PC-3 (cell line): ENCODE measurements around the gene SENP7. TPM values are rescaled to one million over a fixed set of nuclear protein-coding genes. Genes with fewer than 3 reads are reported as not detected.
"Not testable (repeated sequence)": the region's sequence is repeated elsewhere in the genome, so short reads cannot be mapped to it uniquely, and the experiment has no call there.

Experiments
- ATAC-seq: fragments of 200-7000 bp; cut with Tn5 transposase; 2 replicates; pipeline ENCODE4 v1.9.1; 2020; ENCODE audit warnings: mild to moderate bottlenecking, moderate library complexity
- BruUV-seq: library from RNA; stranded (reverse); fragments of 400-500 nt; replicated peaks from 2 replicates; lab custom pipeline; 2021; lab: Mats Ljungman, UMichigan
- CTCF ChIA-PET: fragments of 300-600 bp; sonication (Branson Sonifier 250); formaldehyde crosslinking; loops from one replicate; lab custom pipeline; 2022; ENCODE audit warnings: antibody characterized with exemption; lab: Charles Lee
- POLR2A ChIA-PET: fragments of 300-600 bp; sonication (Branson Sonifier 250); formaldehyde crosslinking; loops from one replicate; lab custom pipeline; 2022; ENCODE audit warnings: antibody characterized with exemption; ENCODE audit not compliant: unreplicated experiment; lab: Charles Lee
- DNase-seq: peaks from one replicate; pipeline ENCODE4 v3.0.0-alpha.2; 2015
- H2AFZ ChIP-seq: fragments of 300-600 bp; sonication (generic); 2 replicates; pipeline ENCODE4 v1.6.0; 2016; ENCODE audit warnings: antibody characterized with exemption, low read length
- H3F3A ChIP-seq: fragments of 300-600 bp; sonication (generic); one replicate; pipeline ENCODE4 v1.6.0; 2017; ENCODE audit warnings: antibody characterized with exemption, low read length, control low read depth, mild to moderate bottlenecking; ENCODE audit not compliant: unreplicated experiment
- H3K27ac ChIP-seq: fragments of 300-600 bp; sonication (generic); 2 replicates; pipeline ENCODE4 v1.5.1; 2016; ENCODE audit warnings: mild to moderate bottlenecking, low read length
- H3K27me3 ChIP-seq: fragments of 300-600 bp; sonication (generic); 2 replicates; pipeline ENCODE4 v1.6.1; 2016; ENCODE audit warnings: low read length, mixed read lengths
- H3K36me3 ChIP-seq: fragments of 300-600 bp; sonication (generic); 2 replicates; pipeline ENCODE4 v1.6.1; 2016; ENCODE audit warnings: low read depth, mixed run types, low read length, mixed read lengths
- H3K4me1 ChIP-seq: fragments of 300-600 bp; sonication (generic); 2 replicates; pipeline ENCODE4 v1.5.1; 2016; ENCODE audit warnings: low read length; ENCODE audit not compliant: insufficient read depth
- H3K4me2 ChIP-seq: fragments of 300-600 bp; sonication (generic); 2 replicates; pipeline ENCODE4 v1.6.0; 2016; ENCODE audit warnings: low read length
- H3K4me3 ChIP-seq: fragments of 300-600 bp; sonication (generic); 2 replicates; pipeline ENCODE4 v1.5.1; 2016; ENCODE audit warnings: mild to moderate bottlenecking, low read length, mixed read lengths
- H3K79me2 ChIP-seq: fragments of 300-600 bp; sonication (generic); 2 replicates; pipeline ENCODE4 v1.6.1; 2017; ENCODE audit warnings: low read length, mixed read lengths
- H3K9ac ChIP-seq: fragments of 300-600 bp; sonication (generic); 2 replicates; pipeline ENCODE4 v1.6.0; 2016; ENCODE audit warnings: mild to moderate bottlenecking, low read length
- H3K9me2 ChIP-seq: fragments of 300-600 bp; sonication (generic); replicated peaks from 2 replicates; pipeline ENCODE4 v1.6.1; 2016; ENCODE audit warnings: mixed run types, low read length, mixed read lengths
- H3K9me3 ChIP-seq: fragments of 300-600 bp; sonication (generic); 2 replicates; pipeline ENCODE4 v1.6.1; 2016; ENCODE audit warnings: low read length, mixed read lengths
- H4K20me1 ChIP-seq: fragments of 300-600 bp; sonication (generic); 2 replicates; pipeline ENCODE4 v1.6.1; 2016; ENCODE audit warnings: low read length, mixed read lengths
- EZH2 ChIP-seq: fragments of 300-600 bp; sonication (generic); IDR thresholded peaks from one replicate; pipeline ENCODE4 v1.6.1; 2017; ENCODE audit warnings: antibody characterized with exemption, mild to moderate bottlenecking, low read length; ENCODE audit not compliant: unreplicated experiment
- EZH2phosphoT487 ChIP-seq: fragments of 300-600 bp; sonication (generic); IDR thresholded peaks from 2 replicates; pipeline ENCODE4 v1.6.1; 2018; ENCODE audit warnings: mild to moderate bottlenecking, antibody characterized with exemption, low read length, borderline replicate concordance
- intact Hi-C: fragments of 100-400 bp; cut with micrococcal nuclease; formaldehyde crosslinking; loops from 2 replicates; pipeline ENCODE4 v1.9.0; 2023
- total RNA-seq: library from RNA; depleted of rRNA; stranded (reverse); fragments of >200 nt; gene quantifications from 2 replicates; pipeline ENCODE4 v1.2.3, GENCODE V29; 2014
- TF ChIP-seq, protein P1 (sequence below): fragments of 300-600 bp; sonication (generic); conservative IDR thresholded peaks from 2 replicates; pipeline ENCODE4 v1.5.1; 2017; ENCODE audit warnings: antibody characterized with exemption, low read depth, mild to moderate bottlenecking, low read length

SENP7 gene
- total RNA-seq, 1 experiment from 2014 or later: 4.8 TPM

DNA sequence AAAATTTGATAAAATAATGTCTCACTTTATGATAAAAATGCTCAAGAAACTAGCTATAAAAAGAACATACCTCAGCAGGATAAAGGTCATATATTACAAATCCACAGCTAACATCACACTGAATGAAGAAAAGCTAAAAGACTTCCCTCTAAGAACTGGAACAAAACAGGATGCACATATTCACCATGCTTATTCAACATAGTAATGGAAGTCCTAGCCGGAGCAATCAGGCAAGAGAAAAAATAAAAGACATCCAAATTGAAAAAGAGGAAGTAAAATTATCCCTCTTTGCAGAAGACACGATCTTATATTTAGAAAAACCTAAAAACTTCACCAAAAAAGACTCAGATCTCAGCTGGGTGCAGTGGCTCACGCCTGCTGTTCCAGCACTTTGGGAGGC, 34.0 kb downstream of the SENP7 start:
- no peak overlapping the region for H2AFZ ChIP-seq
- DNase-seq: no peak
- H3K4me1 ChIP-seq: no peaks in the 10 kb centered on the region
- H3K4me3 ChIP-seq: no peak overlapping the region
- no peaks in the 10 kb centered on the region for H4K20me1 ChIP-seq
- no peaks in the 10 kb centered on the region for H3K9me2 ChIP-seq
- BruUV-seq: no TSS peak
- POLR2A ChIA-PET: no interaction called here
- H3K27ac ChIP-seq: no peak overlapping the region
- H3K9ac ChIP-seq: no peak overlapping the region
- no peaks in the 10 kb centered on the region for H3K79me2 ChIP-seq
- intact Hi-C loops: no loop called here
- no peak overlapping the region for H3K4me2 ChIP-seq
- H3F3A ChIP-seq: no peaks in the 10 kb centered on the region
- no peaks in the 10 kb centered on the region for H3K27me3 ChIP-seq
- H3K36me3 ChIP-seq: no peaks in the 10 kb centered on the region; the same call in 1 of the 2 replicates
- ATAC-seq: no peak
- H3K9me3 ChIP-seq: no peaks in the 10 kb centered on the region
- no peak for TF ChIP-seq EZH2
- TF ChIP-seq EZH2phosphoT487: no peak
- TF ChIP-seq, protein P1, sequence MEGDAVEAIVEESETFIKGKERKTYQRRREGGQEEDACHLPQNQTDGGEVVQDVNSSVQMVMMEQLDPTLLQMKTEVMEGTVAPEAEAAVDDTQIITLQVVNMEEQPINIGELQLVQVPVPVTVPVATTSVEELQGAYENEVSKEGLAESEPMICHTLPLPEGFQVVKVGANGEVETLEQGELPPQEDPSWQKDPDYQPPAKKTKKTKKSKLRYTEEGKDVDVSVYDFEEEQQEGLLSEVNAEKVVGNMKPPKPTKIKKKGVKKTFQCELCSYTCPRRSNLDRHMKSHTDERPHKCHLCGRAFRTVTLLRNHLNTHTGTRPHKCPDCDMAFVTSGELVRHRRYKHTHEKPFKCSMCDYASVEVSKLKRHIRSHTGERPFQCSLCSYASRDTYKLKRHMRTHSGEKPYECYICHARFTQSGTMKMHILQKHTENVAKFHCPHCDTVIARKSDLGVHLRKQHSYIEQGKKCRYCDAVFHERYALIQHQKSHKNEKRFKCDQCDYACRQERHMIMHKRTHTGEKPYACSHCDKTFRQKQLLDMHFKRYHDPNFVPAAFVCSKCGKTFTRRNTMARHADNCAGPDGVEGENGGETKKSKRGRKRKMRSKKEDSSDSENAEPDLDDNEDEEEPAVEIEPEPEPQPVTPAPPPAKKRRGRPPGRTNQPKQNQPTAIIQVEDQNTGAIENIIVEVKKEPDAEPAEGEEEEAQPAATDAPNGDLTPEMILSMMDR: no peak
- CTCF ChIA-PET: no interaction called here

DNA sequence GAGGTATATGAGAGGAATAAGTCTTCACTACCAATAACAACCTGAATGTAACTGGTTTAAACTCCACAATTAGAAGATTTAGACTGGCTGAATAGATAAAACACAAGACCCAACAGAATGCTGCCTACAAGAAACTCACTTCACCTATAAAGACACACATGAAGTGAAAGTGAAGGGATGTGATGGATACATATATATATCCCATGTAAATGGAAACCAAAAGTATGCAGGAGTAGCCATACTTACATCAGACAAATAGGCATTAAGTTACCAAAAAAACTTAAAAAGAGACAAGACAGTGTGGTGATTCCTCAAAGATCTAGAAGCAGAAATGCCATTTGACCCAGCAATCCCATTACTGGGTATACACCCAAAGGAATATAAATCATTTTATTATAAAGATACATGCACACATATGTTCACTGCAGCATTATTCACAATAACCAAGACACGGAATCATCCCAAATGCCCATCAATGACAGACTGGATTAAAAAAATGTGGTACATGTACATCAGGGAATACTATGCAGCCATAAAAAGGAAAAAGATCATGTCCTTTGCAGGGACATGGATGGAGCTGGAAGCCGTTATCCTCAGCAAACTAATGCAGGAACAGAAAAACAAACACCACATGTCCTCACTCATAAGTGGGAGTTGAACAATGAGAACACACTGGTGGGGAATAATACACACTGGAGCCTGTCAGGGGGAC, 38.0 kb downstream of the SENP7 start:
- POLR2A ChIA-PET: not testable (repeated sequence)

DNA sequence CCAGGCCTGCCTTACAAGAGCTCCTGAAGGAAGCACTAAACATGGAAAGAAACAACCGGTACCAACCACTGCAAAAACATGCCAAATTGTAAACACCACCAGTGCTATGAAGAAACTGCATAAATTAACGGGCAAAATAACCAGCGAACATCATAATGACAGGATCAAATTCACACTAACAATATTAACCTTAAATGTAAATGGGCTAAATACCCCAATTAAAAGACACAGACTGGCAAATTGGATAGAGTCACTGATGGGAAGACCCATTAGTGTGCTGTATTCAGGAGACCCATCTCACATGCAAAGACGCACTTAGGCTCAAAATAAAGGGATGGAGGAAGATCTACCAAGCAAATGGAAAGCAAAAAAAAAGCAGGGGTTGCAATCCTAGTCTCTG, 44.3 kb downstream of the SENP7 start:
- BruUV-seq, CTCF ChIA-PET: not testable (repeated sequence)

More for the DNA sequence above, 38.0 kb downstream of the SENP7 start:
- H3K9ac ChIP-seq, BruUV-seq, H3K27me3 ChIP-seq, H3F3A ChIP-seq, H2AFZ ChIP-seq, H3K9me2 ChIP-seq, H3K9me3 ChIP-seq, H3K36me3 ChIP-seq, H3K4me2 ChIP-seq, intact Hi-C loops, ATAC-seq, H3K4me1 ChIP-seq, CTCF ChIA-PET, H3K79me2 ChIP-seq, DNase-seq, H4K20me1 ChIP-seq, H3K4me3 ChIP-seq, H3K27ac ChIP-seq: not testable (repeated sequence)

DNA sequence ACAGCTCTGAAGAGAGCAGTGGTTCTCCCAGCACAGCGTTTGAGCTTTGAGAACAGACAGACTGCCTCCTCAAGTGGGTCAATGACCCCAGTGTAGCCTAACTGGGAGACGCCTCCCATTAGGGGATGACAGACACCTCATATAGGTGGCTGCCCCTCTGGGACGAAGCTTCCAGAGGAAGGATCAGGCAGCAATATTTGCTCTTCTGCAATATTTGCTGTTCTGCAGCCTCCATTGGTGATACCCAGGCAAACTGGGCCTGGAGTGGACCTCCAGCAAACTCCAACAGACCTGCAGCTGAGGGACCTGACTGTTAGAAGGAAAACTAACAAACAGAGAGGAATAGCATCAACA, 45.7 kb downstream of the SENP7 start:
- H2AFZ ChIP-seq, H3K79me2 ChIP-seq, intact Hi-C loops, ATAC-seq, H3K4me2 ChIP-seq, H3K27ac ChIP-seq, CTCF ChIA-PET, H3K36me3 ChIP-seq, POLR2A ChIA-PET, BruUV-seq, H3K4me1 ChIP-seq, H3K27me3 ChIP-seq, DNase-seq, H4K20me1 ChIP-seq, H3K9me2 ChIP-seq, H3K4me3 ChIP-seq, H3K9me3 ChIP-seq, H3K9ac ChIP-seq, H3F3A ChIP-seq: not testable (repeated sequence)

More for the DNA sequence above, 44.3 kb downstream of the SENP7 start:
- H3K27ac ChIP-seq, H3K4me3 ChIP-seq, ATAC-seq, H3K9ac ChIP-seq, H3K9me3 ChIP-seq, DNase-seq, H3K4me2 ChIP-seq, intact Hi-C loops, H3K4me1 ChIP-seq, H3K79me2 ChIP-seq, POLR2A ChIA-PET, H4K20me1 ChIP-seq, H3K27me3 ChIP-seq, H3K9me2 ChIP-seq, H2AFZ ChIP-seq, H3F3A ChIP-seq, H3K36me3 ChIP-seq: not testable (repeated sequence)
